Mesothelial cell of epicardium (in vitro differentiated cells): ENCODE results near the gene CMPK2. TPM values are rescaled to one million over a fixed set of nuclear protein-coding genes. Genes with fewer than 3 reads are reported as not detected.

ENCODE experiments used
- DNase-seq, 2 experiments: peaks; one replicate each; pipeline ENCODE4 v3.0.0; 2021; ENCODE audit warnings: low spot score in 2 of 2; ENCODE audit not compliant: unreplicated experiment in 2 of 2
- H3K27ac Mint-ChIP-seq: 2 replicates; pipeline ENCODE4 v1.8.0; 2021; ENCODE audit warnings: mixed read lengths
- H3K27me3 Mint-ChIP-seq: 2 replicates; pipeline ENCODE4 v1.8.0; 2021; ENCODE audit warnings: low read depth, mixed read lengths
- H3K36me3 Mint-ChIP-seq: 2 replicates; pipeline ENCODE4 v1.8.0; 2021; ENCODE audit warnings: mixed read lengths
- H3K4me1 Mint-ChIP-seq: 2 replicates; pipeline ENCODE4 v1.8.0; 2021; ENCODE audit warnings: mixed read lengths
- H3K4me3 Mint-ChIP-seq: 2 replicates; pipeline ENCODE4 v1.8.0; 2021; ENCODE audit warnings: mild to moderate bottlenecking, moderate library complexity, mixed read lengths
- H3K9me3 Mint-ChIP-seq: 2 replicates; pipeline ENCODE4 v1.8.0; 2021; ENCODE audit warnings: mixed read lengths
- CTCF ChIP-seq: fragments of 200-600 bp; sonication (generic); IDR thresholded peaks from one replicate; pipeline ENCODE4 v1.5.0; 2021; ENCODE audit warnings: antibody characterized with exemption; ENCODE audit not compliant: unreplicated experiment
- total RNA-seq: library from RNA; stranded (reverse); gene quantifications from 3 replicates; pipeline ENCODE4 v1.2.1, GENCODE V29; 2021

The CMPK2 gene
- total RNA-seq, 1 donor from 2014 or later, result 4.5 TPM

- Mint-ChIP-seq H3K4me3 (no peak overlapping the region), H3K27me3 (peaks cover 51% of the 10 kb centered on the region), H3K36me3 (peaks cover 8% of the 10 kb centered on the region), H3K27ac (no peak overlapping the region), H3K9me3 (peaks cover 17% of the 10 kb centered on the region), H3K4me1 (peaks cover 17% of the 10 kb centered on the region)
- DNase-seq, result no peak
- no peak for TF ChIP-seq CTCF
Measured at GRCh38 chr2:6879011-6879410, 13.3 kb upstream of the CMPK2 start.

- Mint-ChIP-seq H3K4me1 (peaks cover 12% of the 10 kb centered on the region), H3K27ac (no peak overlapping the region), H3K27me3 (peaks cover 52% of the 10 kb centered on the region), H3K36me3 (peaks cover 10% of the 10 kb centered on the region), H3K4me3 (no peak overlapping the region), H3K9me3 (peaks cover 19% of the 10 kb centered on the region)
- DNase-seq, result no peak
- TF ChIP-seq CTCF, result no peak
Measured at GRCh38 chr2:6878549-6878948, 12.8 kb upstream of the CMPK2 start.

- no peak within 1 kb of the TSS for H3K4me3 Mint-ChIP-seq
- H3K36me3 Mint-ChIP-seq, result peaks cover 10% of the 10 kb centered on the region
- peaks cover 59% of the 10 kb centered on the region for H3K27me3 Mint-ChIP-seq
- H3K9me3 Mint-ChIP-seq, result peaks cover 19% of the 10 kb centered on the region
- no peak for TF ChIP-seq CTCF
- DNase-seq, result no peak
- no peak within 1 kb of the TSS for H3K27ac Mint-ChIP-seq
- H3K4me1 Mint-ChIP-seq, result peaks cover 8% of the 10 kb centered on the region
Measured at GRCh38 chr2:6877402-6878304, 11.9 kb upstream of the CMPK2 start, which contains the start of gene RSAD2. RSAD2 (plus strand) TSS chr2:6877777; CDS start chr2:6877801, 24 bp downstream.

- peaks cover 10% of the 10 kb centered on the region for H3K36me3 Mint-ChIP-seq
- no peak overlapping the region for H3K4me3 Mint-ChIP-seq
- peaks cover 8% of the 10 kb centered on the region for H3K4me1 Mint-ChIP-seq
- peaks cover 19% of the 10 kb centered on the region for H3K9me3 Mint-ChIP-seq
- peaks cover 56% of the 10 kb centered on the region for H3K27me3 Mint-ChIP-seq
- no peak for TF ChIP-seq CTCF
- H3K27ac Mint-ChIP-seq, result no peak overlapping the region
- DNase-seq, result no peak
Measured at GRCh38 chr2:6876309-6876708, 10.6 kb upstream of the CMPK2 start.

GRCh38 chr2:6874032-6874431, 8.3 kb upstream of the CMPK2 start:
- Mint-ChIP-seq H3K9me3 (peaks cover 8% of the 10 kb centered on the region), H3K27ac (no peak overlapping the region), H3K27me3 (peaks cover 54% of the 10 kb centered on the region), H3K36me3 (peaks cover 4% of the 10 kb centered on the region), H3K4me3 (no peak overlapping the region), H3K4me1 (peaks cover 6% of the 10 kb centered on the region)
- no peak for TF ChIP-seq CTCF
- no peak for DNase-seq
